HepG2 (cell line): ENCODE measurements around the gene NDC1. TPM values are rescaled to one million over a fixed set of nuclear protein-coding genes. Genes with fewer than 3 reads are reported as not detected.

Experiments used
- CENPT ChIP-seq: sonication (generic); formaldehyde crosslinking; IDR thresholded peaks from 2 replicates; pipeline ENCODE4 v1.8.0; 2022; ENCODE audit warnings: low read depth, mild to moderate bottlenecking, moderate library complexity, missing genetic modification reagents
- EEA1 ChIP-seq: sonication (generic); formaldehyde crosslinking; IDR thresholded peaks from 2 replicates; pipeline ENCODE4 v1.5.1; 2020; ENCODE audit warnings: mild to moderate bottlenecking, missing genetic modification reagents, borderline replicate concordance
- FOXK2 ChIP-seq: fragments of 450-650 bp; IDR thresholded peaks from 2 replicates; pipeline ENCODE4 v1.6.1; 2016
- HES4 ChIP-seq: sonication (generic); formaldehyde crosslinking; IDR thresholded peaks from 2 replicates; pipeline ENCODE4 v1.9.0; 2021; ENCODE audit warnings: mild to moderate bottlenecking, missing genetic modification reagents, borderline replicate concordance
- HMGA1 ChIP-seq: sonication (generic); formaldehyde crosslinking; conservative IDR thresholded peaks from 2 replicates; pipeline ENCODE4 v1.4.0; 2020; ENCODE audit warnings: missing genetic modification reagents
- HNF4A ChIP-seq: sonication (generic); formaldehyde crosslinking; IDR thresholded peaks from 2 replicates; pipeline ENCODE4 v1.4.0; 2020; ENCODE audit warnings: missing genetic modification reagents
- JUN ChIP-seq: sonication (generic); formaldehyde crosslinking; IDR thresholded peaks from 2 replicates; pipeline ENCODE4 v1.4.0; 2020; ENCODE audit warnings: mild to moderate bottlenecking, missing genetic modification reagents
- KDM5A ChIP-seq: fragments of 200-600 bp; sonication (generic); IDR thresholded peaks from 2 replicates; pipeline ENCODE4 v1.7.0; 2018; ENCODE audit warnings: antibody characterized with exemption, mild to moderate bottlenecking, low read length, borderline replicate concordance
- NR2F6 ChIP-seq, 2 experiments: IDR thresholded peaks; 2 replicates each; pipeline ENCODE4 v1.6.1; 2016; ENCODE audit warnings: antibody characterized with exemption in 1 of 2, mild to moderate bottlenecking in 1 of 2
- RORA ChIP-seq: sonication (generic); formaldehyde crosslinking; IDR thresholded peaks from 2 replicates; pipeline ENCODE4 v1.5.0; 2020; ENCODE audit warnings: mild to moderate bottlenecking, missing genetic modification reagents, moderate library complexity
- WIZ ChIP-seq: sonication (generic); formaldehyde crosslinking; IDR thresholded peaks from 2 replicates; pipeline ENCODE4 v1.5.1; 2020; ENCODE audit warnings: mild to moderate bottlenecking, missing genetic modification reagents
- YEATS4 ChIP-seq: sonication (generic); formaldehyde crosslinking; IDR thresholded peaks from 2 replicates; pipeline ENCODE4 v1.4.0; 2020; ENCODE audit warnings: missing genetic modification reagents, borderline replicate concordance
- ZBTB1 ChIP-seq: sonication (generic); formaldehyde crosslinking; IDR thresholded peaks from 2 replicates; pipeline ENCODE4 v1.4.0; 2020; ENCODE audit warnings: missing genetic modification reagents, borderline replicate concordance
- ZBTB38 ChIP-seq: sonication (generic); formaldehyde crosslinking; IDR thresholded peaks from 2 replicates; pipeline ENCODE4 v1.5.1; 2020; ENCODE audit warnings: mild to moderate bottlenecking, missing genetic modification reagents
- ZNF121 ChIP-seq: sonication (generic); formaldehyde crosslinking; IDR thresholded peaks from 2 replicates; pipeline ENCODE4 v1.5.0; 2020; ENCODE audit warnings: mild to moderate bottlenecking, missing genetic modification reagents
- ZNF280B ChIP-seq: sonication (generic); formaldehyde crosslinking; IDR thresholded peaks from 2 replicates; pipeline ENCODE4 v1.5.0; 2020; ENCODE audit warnings: missing genetic modification reagents, mild to moderate bottlenecking, borderline replicate concordance
- ZNF337 ChIP-seq: sonication (generic); formaldehyde crosslinking; IDR thresholded peaks from 2 replicates; pipeline ENCODE4 v1.5.1; 2020; ENCODE audit warnings: missing genetic modification reagents, low read depth, mild to moderate bottlenecking, borderline replicate concordance
- ZZZ3 ChIP-seq: sonication (generic); formaldehyde crosslinking; IDR thresholded peaks from 2 replicates; pipeline ENCODE4 v1.4.0; 2020; ENCODE audit warnings: missing genetic modification reagents, mild to moderate bottlenecking, borderline replicate concordance
- polyA plus RNA-seq, 8 experiments: library from polyadenylated mRNA; depleted of rRNA in 3 of 8; stranded (reverse) in 7 of 8; unstranded in 1 of 8; fragments of >200 nt; fragmentation: Illumina TruSeq in 4 of 8; extraction: Trizol in 4 of 8; gene quantifications; 2 replicates each; pipeline versions ENCODE4 v1.2.1 to v1.2.3, GENCODE V29; 2011 to 2016; ENCODE audit warnings: low read depth in 4 of 8, missing spikeins in 1 of 8, mixed read lengths in 1 of 8; ENCODE audit not compliant: insufficient read depth in 1 of 8
- total RNA-seq, 5 experiments: library from RNA; depleted of rRNA; stranded (reverse); fragments of >200 nt; fragmentation: Illumina TruSeq; extraction: Trizol; gene quantifications; 2 replicates each; pipeline ENCODE4 v1.2.3, GENCODE V29; 2016; ENCODE audit warnings: low read depth in 1 of 5
- TF ChIP-seq, protein P1 (sequence below): sonication (generic); formaldehyde crosslinking; IDR thresholded peaks from 2 replicates; pipeline ENCODE4 v1.5.1; 2020; ENCODE audit warnings: mild to moderate bottlenecking, missing genetic modification reagents, borderline replicate concordance
- TF ChIP-seq, protein P2 (sequence below): sonication (generic); IDR thresholded peaks from 2 replicates; pipeline ENCODE4 v1.6.1; 2016; ENCODE audit warnings: low read depth, borderline replicate concordance

The NDC1 gene
- total and polyA plus RNA-seq, 2 of the 13 experiments (the other 11 are each of a cell fraction or from before 2014, with no cell fraction given): 38.1 to 50.9 TPM

DNA sequence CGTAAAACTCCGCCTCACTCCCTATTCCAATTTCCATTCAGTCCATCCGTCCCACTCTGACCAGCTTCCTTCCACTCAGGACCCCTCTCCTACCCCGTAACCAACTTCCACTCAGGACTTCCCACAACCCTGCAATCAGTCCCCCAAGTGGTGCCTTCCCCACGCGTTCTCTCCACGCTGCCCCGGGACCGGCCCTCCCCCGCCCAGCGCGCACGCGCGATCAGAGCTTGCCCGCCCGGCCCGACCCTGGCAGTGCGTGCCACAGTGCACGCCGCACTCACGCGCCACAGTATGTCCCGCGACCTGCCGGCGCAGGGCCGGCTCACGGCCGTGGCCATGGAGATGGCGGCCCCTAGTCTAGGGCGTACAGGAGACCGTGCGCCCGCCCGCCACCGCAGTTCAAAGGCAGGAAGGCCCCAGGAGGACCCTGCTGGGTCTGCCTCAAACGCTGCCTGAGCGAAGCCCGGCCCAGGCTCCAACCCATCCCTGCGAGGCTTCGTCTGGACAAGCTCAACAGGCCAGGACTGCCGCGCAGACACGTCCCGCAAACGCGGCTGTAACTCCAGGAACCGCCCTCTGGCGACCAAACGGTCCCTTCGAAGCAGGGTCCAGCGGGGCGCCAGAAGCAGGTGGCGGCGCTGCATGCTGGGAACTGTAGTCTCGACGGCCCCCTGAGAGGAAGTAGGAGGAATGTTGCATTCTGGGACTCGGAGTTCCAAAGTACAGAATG, at the start of gene NDC1 (continued):
- peak; percentile 39; the same call in 1 of the 2 replicates for TF ChIP-seq ZNF337 (CRISPR knock-in tag)
- TF ChIP-seq JUN (CRISPR knock-in tag): peak; percentile 57
- TF ChIP-seq, protein P1, sequence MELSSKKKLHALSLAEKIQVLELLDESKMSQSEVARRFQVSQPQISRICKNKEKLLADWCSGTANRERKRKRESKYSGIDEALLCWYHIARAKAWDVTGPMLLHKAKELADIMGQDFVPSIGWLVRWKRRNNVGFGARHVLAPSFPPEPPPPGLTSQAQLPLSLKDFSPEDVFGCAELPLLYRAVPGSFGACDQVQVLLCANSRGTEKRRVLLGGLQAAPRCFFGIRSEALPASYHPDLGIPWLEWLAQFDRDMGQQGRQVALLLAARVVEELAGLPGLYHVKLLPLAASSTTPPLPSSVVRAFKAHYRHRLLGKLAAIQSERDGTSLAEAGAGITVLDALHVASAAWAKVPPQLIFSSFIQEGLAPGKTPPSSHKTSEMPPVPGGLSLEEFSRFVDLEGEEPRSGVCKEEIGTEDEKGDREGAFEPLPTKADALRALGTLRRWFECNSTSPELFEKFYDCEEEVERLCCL (CRISPR knock-in tag): peak; percentile 88; the same call in 1 of the 2 replicates
- peak; percentile 87 for TF ChIP-seq HNF4A
- peak; percentile 96 for TF ChIP-seq YEATS4 (CRISPR knock-in tag)
- TF ChIP-seq ZBTB38 (CRISPR knock-in tag): peak; percentile 81
- TF ChIP-seq, protein P2, sequence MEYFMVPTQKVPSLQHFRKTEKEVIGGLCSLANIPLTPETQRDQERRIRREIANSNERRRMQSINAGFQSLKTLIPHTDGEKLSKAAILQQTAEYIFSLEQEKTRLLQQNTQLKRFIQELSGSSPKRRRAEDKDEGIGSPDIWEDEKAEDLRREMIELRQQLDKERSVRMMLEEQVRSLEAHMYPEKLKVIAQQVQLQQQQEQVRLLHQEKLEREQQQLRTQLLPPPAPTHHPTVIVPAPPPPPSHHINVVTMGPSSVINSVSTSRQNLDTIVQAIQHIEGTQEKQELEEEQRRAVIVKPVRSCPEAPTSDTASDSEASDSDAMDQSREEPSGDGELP: peak; percentile 84
- TF ChIP-seq ZNF280B (CRISPR knock-in tag): peak; percentile 82; the same call in 1 of the 2 replicates
- peak; percentile 87; the same call in 1 of the 2 replicates for TF ChIP-seq KDM5A
- TF ChIP-seq NR2F6 (IDR thresholded peaks at IDR 0.05): no peak
- 0 out of 2 replicates have a peak, but pooled peaks have one; percentile 32 for TF ChIP-seq NR2F6 (CRISPR knock-in tag; IDR thresholded peaks at IDR 0.05)
- peak; percentile 91 for TF ChIP-seq HES4
- TF ChIP-seq RORA (CRISPR knock-in tag): no peak
- TF ChIP-seq CENPT (CRISPR knock-in tag): no peak
- TF ChIP-seq HMGA1 (CRISPR knock-in tag): no peak
- no peak for TF ChIP-seq WIZ (CRISPR knock-in tag)
- TF ChIP-seq ZZZ3 (CRISPR knock-in tag): peak; percentile 89; the same call in 1 of the 2 replicates
- 0 out of 2 replicates have a peak, but pooled peaks have one; percentile 83 for TF ChIP-seq EEA1 (CRISPR knock-in tag)
- TF ChIP-seq FOXK2: no peak
- TF ChIP-seq ZNF121 (CRISPR knock-in tag): peak; percentile 85
- peak; percentile 78; the same call in 1 of the 2 replicates for TF ChIP-seq ZBTB1 (CRISPR knock-in tag)
